DND-41 (cell line): Measurements from ENCODE around the gene MBOAT1.
A peak's percentile ranks its signal among the peaks of the same experiment; 100 is the strongest.

Source experiments
- ATAC-seq: fragments of 200-7000 bp; cut with Tn5 transposase; 3 replicates; pipeline ENCODE4 v1.9.1; 2021; ENCODE audit warnings: low read depth; ENCODE audit not compliant: insufficient read depth
- DNase-seq: peaks from one replicate; pipeline ENCODE4 v3.0.0-alpha.2; 2020
- H2AFZ ChIP-seq: 2 replicates; pipeline ENCODE4 v1.6.0; 2012; ENCODE audit warnings: low read depth, low read length
- H3K27ac ChIP-seq: 2 replicates; pipeline ENCODE4 v1.5.1; 2012; ENCODE audit warnings: low read length, inconsistent platforms
- H3K27me3 ChIP-seq: fragments of 200-600 bp; sonication (generic); 2 replicates; pipeline ENCODE4 v1.6.0; 2012; ENCODE audit warnings: low read length, mild to moderate bottlenecking, inconsistent platforms; ENCODE audit not compliant: insufficient read depth, poor library complexity
- H3K36me3 ChIP-seq: 2 replicates; pipeline ENCODE4 v1.5.1; 2012; ENCODE audit warnings: low read length, inconsistent platforms; ENCODE audit not compliant: insufficient read depth
- H3K4me1 ChIP-seq: 2 replicates; pipeline ENCODE4 v1.5.1; 2012; ENCODE audit warnings: mild to moderate bottlenecking, low read length; ENCODE audit not compliant: insufficient read depth
- H3K4me2 ChIP-seq: 2 replicates; pipeline ENCODE4 v1.6.0; 2012; ENCODE audit warnings: mild to moderate bottlenecking, moderate library complexity, low read length, inconsistent platforms; ENCODE audit not compliant: insufficient read depth
- H3K4me3 ChIP-seq, 2 experiments: fragments of 200-600 bp in 1 of 2; shearing (Covaris generic) in 1 of 2; 2 replicates each; pipeline ENCODE4 v1.5.1; 2012 to 2016; ENCODE audit warnings: inconsistent platforms in 2 of 2, low read length in 2 of 2, mild to moderate bottlenecking in 2 of 2, low read depth in 1 of 2, moderate library complexity in 1 of 2
- H3K79me2 ChIP-seq: 2 replicates; pipeline ENCODE4 v1.6.0; 2012; ENCODE audit warnings: low read length, inconsistent platforms; ENCODE audit not compliant: insufficient read depth
- H3K9ac ChIP-seq: 2 replicates; pipeline ENCODE4 v1.6.0; 2012; ENCODE audit warnings: low read depth, mild to moderate bottlenecking, inconsistent platforms, low read length, moderate library complexity
- H3K9me3 ChIP-seq: 2 replicates; pipeline ENCODE4 v1.5.1; 2012; ENCODE audit warnings: low read length, moderate library complexity, mild to moderate bottlenecking, inconsistent platforms; ENCODE audit not compliant: insufficient read depth, severe bottlenecking
- H4K20me1 ChIP-seq: 2 replicates; pipeline ENCODE4 v1.6.0; 2012; ENCODE audit warnings: low read length; ENCODE audit not compliant: insufficient read depth
- CTCF ChIP-seq: IDR thresholded peaks from 2 replicates; pipeline ENCODE4 v1.5.1; 2012; ENCODE audit warnings: borderline replicate concordance, low read length, moderate library complexity, mild to moderate bottlenecking; ENCODE audit not compliant: poor library complexity, severe bottlenecking; ENCODE audit errors: extremely low read depth
- EZH2 ChIP-seq: IDR thresholded peaks from 3 replicates; pipeline ENCODE4 v1.6.1; 2012; ENCODE audit warnings: borderline replicate concordance, low read depth, mild to moderate bottlenecking, moderate library complexity, low read length, inconsistent platforms; ENCODE audit not compliant: severe bottlenecking

Gene MBOAT1

GRCh38 chr6:20070047-20070446 lies 142.2 kb downstream of the MBOAT1 start:
- H3K27ac ChIP-seq: no peak overlapping the region
- no peak overlapping the region for H3K4me3 ChIP-seq
- no peaks in the 10 kb centered on the region for H3K4me1 ChIP-seq
- peaks cover 4% of the 10 kb centered on the region for H3K9me3 ChIP-seq
- no peak for DNase-seq
- no peaks in the 10 kb centered on the region for H3K36me3 ChIP-seq
- H2AFZ ChIP-seq: no peak overlapping the region
- H4K20me1 ChIP-seq: no peaks in the 10 kb centered on the region
- no peak overlapping the region for H3K9ac ChIP-seq
- TF ChIP-seq EZH2: no peak
- TF ChIP-seq CTCF: no peak
- ATAC-seq: no peak
- no peak overlapping the region for H3K4me2 ChIP-seq
- H3K79me2 ChIP-seq: no peaks in the 10 kb centered on the region
- no peaks in the 10 kb centered on the region for H3K27me3 ChIP-seq

- Histone ChIP-seq H3K9ac (no peak overlapping the region), H3K27me3 (no peaks in the 10 kb centered on the region), H4K20me1 (no peaks in the 10 kb centered on the region), H3K4me1 (no peaks in the 10 kb centered on the region), H3K36me3 (no peaks in the 10 kb centered on the region), H3K79me2 (no peaks in the 10 kb centered on the region), H3K27ac (no peak overlapping the region), H2AFZ (no peak overlapping the region), H3K4me3 (no peak overlapping the region), H3K9me3 (peaks cover 4% of the 10 kb centered on the region), H3K4me2 (no peak overlapping the region)
- TF ChIP-seq EZH2: no peak
- TF ChIP-seq CTCF: no peak
- no peak for DNase-seq
- no peak for ATAC-seq
Observed at GRCh38 chr6:20069021-20069522, 143.2 kb downstream of the MBOAT1 start.

GRCh38 chr6:20068421-20068988 lies 143.8 kb downstream of the MBOAT1 start:
- Histone ChIP-seq H3K4me1 (no peaks in the 10 kb centered on the region), H3K27ac (no peak overlapping the region), H2AFZ (no peak overlapping the region), H3K79me2 (no peaks in the 10 kb centered on the region), H3K36me3 (no peaks in the 10 kb centered on the region), H3K9me3 (peaks cover 4% of the 10 kb centered on the region), H3K4me3 (no peak overlapping the region), H3K9ac (no peak overlapping the region), H4K20me1 (no peaks in the 10 kb centered on the region), H3K27me3 (no peaks in the 10 kb centered on the region), H3K4me2 (no peak overlapping the region)
- DNase-seq (no peak), ATAC-seq (no peak)
- TF ChIP-seq CTCF: no peak
- no peak for TF ChIP-seq EZH2

GRCh38 chr6:20061952-20062351 lies 150.3 kb downstream of the MBOAT1 start:
- TF ChIP-seq CTCF: no peak
- no peak for TF ChIP-seq EZH2
- 0 out of 3 replicates have a peak, but pooled peaks have one; percentile 49 for ATAC-seq

More at GRCh38 chr6:20061952-20062351, 150.3 kb downstream of the MBOAT1 start:
- no peaks in the 10 kb centered on the region for H4K20me1 ChIP-seq
- no peak overlapping the region for H3K9ac ChIP-seq
- H3K4me3 ChIP-seq: no peak overlapping the region
- no peak for DNase-seq
- no peak overlapping the region for H3K27ac ChIP-seq
- no peaks in the 10 kb centered on the region for H3K27me3 ChIP-seq
- H3K79me2 ChIP-seq: no peaks in the 10 kb centered on the region
- no peak overlapping the region for H2AFZ ChIP-seq
- no peak overlapping the region for H3K4me2 ChIP-seq
- H3K4me1 ChIP-seq: no peaks in the 10 kb centered on the region
- no peaks in the 10 kb centered on the region for H3K36me3 ChIP-seq
- no peaks in the 10 kb centered on the region for H3K9me3 ChIP-seq
